HEK293T (cell line): Measurements from ENCODE around the gene NR3C2.

Source experiments
- CTCF ChIA-PET: fragments of 350-600 bp; formaldehyde crosslinking; extraction: SDS; loops from one replicate; lab custom pipeline; 2021; ENCODE audit warnings: antibody characterized with exemption, inconsistent platforms; lab: Yijun Ruan, JAX
- POLR2A ChIA-PET: fragments of 350-600 bp; formaldehyde crosslinking; extraction: SDS; loops from one replicate; lab custom pipeline; 2020; ENCODE audit warnings: antibody characterized with exemption, inconsistent platforms; lab: Yijun Ruan, JAX
- DNase-seq: peaks from one replicate; pipeline ENCODE4 v3.0.0; 2012; ENCODE audit warnings: mixed read lengths; ENCODE audit errors: extremely low spot score
- ARNT ChIP-seq: fragments of 450-650 bp; IDR thresholded peaks from 2 replicates; pipeline ENCODE4 v1.6.1; 2017; ENCODE audit warnings: mild to moderate bottlenecking
- BHLHE40 ChIP-seq: fragments of 450-650 bp; IDR thresholded peaks from 2 replicates; pipeline ENCODE4 v1.6.1; 2016; ENCODE audit warnings: mild to moderate bottlenecking, moderate library complexity, borderline replicate concordance
- CTBP1 ChIP-seq: fragments of 450-650 bp; IDR thresholded peaks from 2 replicates; pipeline ENCODE4 v1.6.1; 2016; ENCODE audit warnings: borderline replicate concordance
- ELF4 ChIP-seq: fragments of 450-650 bp; IDR thresholded peaks from 2 replicates; pipeline ENCODE4 v1.6.1; 2017; ENCODE audit warnings: antibody characterized with exemption
- FOXA1 ChIP-seq: fragments of 450-650 bp; IDR thresholded peaks from 2 replicates; pipeline ENCODE4 v1.6.1; 2016; ENCODE audit warnings: mild to moderate bottlenecking
- FOXK2 ChIP-seq: fragments of 450-650 bp; IDR thresholded peaks from 2 replicates; pipeline ENCODE4 v1.6.1; 2016; ENCODE audit warnings: mild to moderate bottlenecking
- FOXM1 ChIP-seq: fragments of 450-650 bp; IDR thresholded peaks from 2 replicates; pipeline ENCODE4 v1.6.1; 2017; ENCODE audit warnings: mild to moderate bottlenecking, borderline replicate concordance
- HDGF ChIP-seq: fragments of 450-650 bp; IDR thresholded peaks from 2 replicates; pipeline ENCODE4 v1.6.1; 2017; ENCODE audit warnings: antibody characterized with exemption, borderline replicate concordance
- L3MBTL2 ChIP-seq: fragments of 450-650 bp; conservative IDR thresholded peaks from 2 replicates; pipeline ENCODE4 v1.6.1; 2016; ENCODE audit warnings: mild to moderate bottlenecking
- LEF1 ChIP-seq: fragments of 450-650 bp; IDR thresholded peaks from 2 replicates; pipeline ENCODE4 v1.6.1; 2017; ENCODE audit warnings: mild to moderate bottlenecking, borderline replicate concordance
- NFRKB ChIP-seq: fragments of 450-650 bp; IDR thresholded peaks from 2 replicates; pipeline ENCODE4 v1.6.1; 2016; ENCODE audit warnings: mild to moderate bottlenecking, moderate library complexity
- PKNOX1 ChIP-seq: fragments of 450-650 bp; IDR thresholded peaks from 2 replicates; pipeline ENCODE4 v1.6.1; 2016
- SP1 ChIP-seq: fragments of 450-650 bp; IDR thresholded peaks from 2 replicates; pipeline ENCODE4 v1.6.1; 2017
- SUZ12 ChIP-seq: fragments of 450-650 bp; IDR thresholded peaks from 2 replicates; pipeline ENCODE4 v1.6.1; 2016; ENCODE audit warnings: mild to moderate bottlenecking
- TARDBP ChIP-seq: fragments of 450-650 bp; IDR thresholded peaks from 2 replicates; pipeline ENCODE4 v1.6.1; 2016
- ZNF384 ChIP-seq: fragments of 450-650 bp; IDR thresholded peaks from 2 replicates; pipeline ENCODE4 v1.6.1; 2016

Gene NR3C2

DNA sequence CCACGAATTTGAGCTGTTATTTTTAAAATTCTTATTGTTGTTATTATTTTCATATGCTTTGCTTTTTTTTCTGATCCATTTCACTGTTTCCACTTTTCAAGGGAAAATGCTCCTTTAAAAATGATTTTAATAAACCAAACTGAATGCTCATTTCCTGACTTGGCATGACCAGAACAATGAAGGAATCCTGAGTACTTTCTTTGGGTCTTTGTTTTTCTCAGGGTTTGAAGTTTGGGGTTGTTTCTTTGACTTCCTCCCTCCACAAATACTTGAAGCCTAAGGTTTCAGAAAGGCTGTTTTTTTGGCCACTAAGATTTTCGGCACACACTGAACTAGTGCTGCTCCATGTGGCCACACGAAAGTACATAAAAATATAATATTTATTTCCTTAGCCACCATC, 171.0 kb downstream of the NR3C2 start:
- DNase-seq = no peak
- ChIA-PET POLR2A (no interaction called here), CTCF (no interaction called here)
- no peak for TF ChIP-seq SP1
- no peak for TF ChIP-seq FOXA1
- TF ChIP-seq L3MBTL2 = no peak
- TF ChIP-seq FOXM1 = no peak
- TF ChIP-seq FOXK2 = no peak
- TF ChIP-seq ELF4 = no peak
- no peak for TF ChIP-seq CTBP1
- TF ChIP-seq SUZ12 = no peak
- no peak for TF ChIP-seq NFRKB
- no peak for TF ChIP-seq HDGF
- TF ChIP-seq ARNT = no peak
- TF ChIP-seq TARDBP = no peak
- TF ChIP-seq BHLHE40 = no peak
- TF ChIP-seq ZNF384 = no peak
- TF ChIP-seq PKNOX1 = no peak

DNA sequence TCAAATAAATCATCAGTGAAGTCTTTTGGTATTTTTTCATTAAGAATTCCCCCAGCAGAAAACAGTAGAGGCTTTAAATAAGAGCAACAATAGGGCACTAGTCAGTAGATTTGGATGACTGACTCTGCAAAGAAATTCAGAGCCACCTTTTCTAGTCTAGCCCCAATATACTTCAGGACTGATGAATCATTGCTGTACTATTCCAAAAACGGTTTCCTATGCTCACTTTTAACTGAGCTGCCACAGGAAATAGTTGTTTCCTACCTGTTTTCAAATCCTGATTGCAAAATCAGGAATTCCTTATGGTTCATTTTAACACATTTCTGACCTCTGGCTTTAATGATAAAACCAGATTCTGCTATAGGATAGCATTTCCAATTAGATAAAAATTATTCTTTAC, 171.6 kb downstream of the NR3C2 start:
- CTCF ChIA-PET = no interaction called here
- no peak for DNase-seq

GRCh38 chr4:148268835-148269234, 173.4 kb downstream of the NR3C2 start:
- ChIA-PET CTCF (no interaction called here), POLR2A (no interaction called here)
- no peak for TF ChIP-seq ZNF384
- no peak for TF ChIP-seq NFRKB
- no peak for TF ChIP-seq CTBP1
- no peak for TF ChIP-seq TARDBP
- TF ChIP-seq FOXK2 = no peak
- TF ChIP-seq L3MBTL2 = no peak
- no peak for DNase-seq

More for the DNA sequence above, 171.6 kb downstream of the NR3C2 start:
- TF ChIP-seq CTBP1 (no peak), FOXA1 (no peak), SUZ12 (no peak), BHLHE40 (no peak), TARDBP (no peak), FOXM1 (no peak), ELF4 (no peak), SP1 (no peak), NFRKB (no peak), L3MBTL2 (no peak), LEF1 (no peak)
- POLR2A ChIA-PET = no interaction called here

GRCh38 chr4:148266921-148267320, 175.3 kb downstream of the NR3C2 start:
- TF ChIP-seq FOXM1 = no peak
- no peak for TF ChIP-seq SP1
- TF ChIP-seq ELF4 = no peak
- TF ChIP-seq FOXK2 = no peak
- no peak for TF ChIP-seq L3MBTL2
- ChIA-PET CTCF (no interaction called here), POLR2A (no interaction called here)
- DNase-seq = no peak

DNA sequence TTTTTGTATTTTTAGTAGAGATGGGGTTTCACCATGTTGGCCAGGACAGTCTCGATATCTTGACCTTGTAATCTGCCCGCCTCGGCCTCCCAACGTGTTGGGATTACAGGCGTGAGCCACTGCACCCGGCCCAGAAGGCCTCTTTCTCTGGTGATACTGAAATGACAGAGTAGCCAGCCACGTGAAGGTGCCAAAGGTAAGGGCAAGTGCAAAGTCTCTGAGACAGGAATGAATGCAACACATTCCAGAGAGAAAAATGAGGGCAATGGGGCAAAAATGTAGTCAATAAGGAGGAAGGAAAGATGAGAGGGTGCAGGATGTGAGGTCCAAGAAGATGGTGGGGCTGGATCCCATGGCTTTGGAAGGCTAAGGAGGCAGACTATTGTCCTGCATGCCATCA, 176.0 kb downstream of the NR3C2 start:
- POLR2A ChIA-PET = no interaction called here
- TF ChIP-seq HDGF (no peak), ELF4 (no peak), PKNOX1 (no peak), FOXA1 (no peak), LEF1 (no peak), L3MBTL2 (no peak), CTBP1 (no peak), NFRKB (no peak), FOXM1 (no peak), ARNT (no peak), SP1 (no peak), BHLHE40 (no peak), FOXK2 (no peak), SUZ12 (no peak), ZNF384 (no peak), TARDBP (no peak)
- no peak for DNase-seq
- CTCF ChIA-PET = interaction anchor here (0.6 kb wide), 1 partner anchor 284 kb away, joined by 6 read pairs; no protein-coding TSS in a partner anchor

GRCh38 chr4:148265627-148266026, 176.6 kb downstream of the NR3C2 start:
- TF ChIP-seq FOXM1 (no peak), BHLHE40 (no peak), FOXK2 (no peak), LEF1 (no peak), ZNF384 (no peak), FOXA1 (no peak), ARNT (no peak), SP1 (no peak), ELF4 (no peak), L3MBTL2 (no peak), NFRKB (no peak), PKNOX1 (no peak), CTBP1 (no peak), HDGF (no peak), SUZ12 (no peak), TARDBP (no peak)
- no peak for DNase-seq
- POLR2A ChIA-PET = interaction anchor here (1.6 kb wide), 1 partner anchor 177 kb away, joined by 4 read pairs; the partner anchor contains the start of gene NR3C2
- CTCF ChIA-PET = interaction anchor here (0.6 kb wide), 1 partner anchor 283 kb away, joined by 6 read pairs; no protein-coding TSS in a partner anchor
